ENCODE results near the gene TMEM54.

TMEM54 gene

DNA sequence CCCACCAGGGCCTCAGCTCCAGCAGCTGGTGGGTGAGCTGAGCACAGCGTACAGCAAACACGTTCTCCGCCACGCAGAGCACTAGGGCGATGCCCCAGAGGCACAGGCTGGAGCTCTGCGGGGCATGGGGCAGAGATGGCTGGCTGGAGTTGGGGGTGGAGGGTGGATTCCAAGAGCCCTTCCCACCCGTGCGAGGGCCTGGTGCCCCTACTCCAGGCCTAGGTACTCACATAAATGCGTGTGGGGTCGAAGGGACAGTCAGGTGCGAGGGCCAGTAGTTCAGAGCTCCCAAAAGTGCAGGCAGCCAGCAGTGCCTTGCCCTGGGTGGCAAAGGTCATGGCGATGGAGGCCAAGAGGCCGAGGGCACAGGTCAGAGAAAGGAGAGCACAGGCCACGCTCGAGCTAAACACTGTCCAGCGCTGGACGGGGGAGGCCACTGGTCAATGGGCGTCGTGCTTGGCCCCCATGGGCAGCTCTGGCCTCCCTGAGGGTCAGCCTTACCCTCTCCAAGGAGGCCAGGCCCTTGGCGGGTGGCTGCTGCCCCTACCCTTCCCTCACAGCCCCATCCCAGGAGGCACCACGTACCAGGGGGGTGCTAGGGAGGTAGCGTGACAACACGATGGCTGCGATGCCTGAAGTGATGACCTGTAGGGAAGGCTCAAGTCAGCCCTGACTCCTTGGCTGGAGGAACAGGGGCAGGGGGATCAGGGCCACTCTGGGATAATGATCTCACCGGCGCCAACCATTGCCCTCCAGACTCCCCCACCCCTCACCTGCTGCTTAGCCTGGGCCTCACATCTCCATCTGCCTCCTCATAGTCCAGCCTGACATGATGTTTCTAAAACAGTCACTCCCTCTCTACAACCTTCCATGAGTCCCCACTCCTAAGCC is 5.6 kb downstream of the TMEM54 start:
- H3K27me3 Mint-ChIP-seq (ENCODE audit: low read depth, poor library complexity), result peaks cover 58% of the 10 kb centered on the region
- peaks cover 4% of the 10 kb centered on the region for H3K9me3 Mint-ChIP-seq
- no peak overlapping the region for H3K4me3 Mint-ChIP-seq

DNA sequence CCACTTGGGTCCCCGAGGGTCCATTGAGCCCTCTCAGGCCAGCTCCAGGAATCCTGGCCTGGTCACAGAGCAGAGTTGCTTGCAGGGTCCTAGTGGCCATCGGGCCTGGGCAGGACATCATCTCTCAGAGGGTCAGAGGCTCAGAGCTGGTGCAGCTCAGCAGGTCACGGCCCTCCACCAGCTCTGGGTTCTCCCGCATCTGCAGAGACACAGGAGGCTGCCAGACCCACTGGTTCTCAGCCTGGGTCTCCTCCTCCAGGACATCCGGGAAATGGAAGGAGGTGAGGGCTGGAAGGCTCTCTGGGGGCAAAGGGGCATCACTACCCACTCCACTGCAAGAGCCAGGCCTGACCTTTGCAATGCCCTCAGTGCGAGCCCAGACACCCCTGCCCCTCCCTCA is 6.5 kb downstream of the TMEM54 start:
- TF ChIP-seq, protein P1, sequence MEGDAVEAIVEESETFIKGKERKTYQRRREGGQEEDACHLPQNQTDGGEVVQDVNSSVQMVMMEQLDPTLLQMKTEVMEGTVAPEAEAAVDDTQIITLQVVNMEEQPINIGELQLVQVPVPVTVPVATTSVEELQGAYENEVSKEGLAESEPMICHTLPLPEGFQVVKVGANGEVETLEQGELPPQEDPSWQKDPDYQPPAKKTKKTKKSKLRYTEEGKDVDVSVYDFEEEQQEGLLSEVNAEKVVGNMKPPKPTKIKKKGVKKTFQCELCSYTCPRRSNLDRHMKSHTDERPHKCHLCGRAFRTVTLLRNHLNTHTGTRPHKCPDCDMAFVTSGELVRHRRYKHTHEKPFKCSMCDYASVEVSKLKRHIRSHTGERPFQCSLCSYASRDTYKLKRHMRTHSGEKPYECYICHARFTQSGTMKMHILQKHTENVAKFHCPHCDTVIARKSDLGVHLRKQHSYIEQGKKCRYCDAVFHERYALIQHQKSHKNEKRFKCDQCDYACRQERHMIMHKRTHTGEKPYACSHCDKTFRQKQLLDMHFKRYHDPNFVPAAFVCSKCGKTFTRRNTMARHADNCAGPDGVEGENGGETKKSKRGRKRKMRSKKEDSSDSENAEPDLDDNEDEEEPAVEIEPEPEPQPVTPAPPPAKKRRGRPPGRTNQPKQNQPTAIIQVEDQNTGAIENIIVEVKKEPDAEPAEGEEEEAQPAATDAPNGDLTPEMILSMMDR (IDR thresholded peaks at IDR 0.05), result no peak
- no peak for DNase-seq
- Mint-ChIP-seq H3K27ac (no peak overlapping the region), H3K36me3 (ENCODE audit: low read depth) (no peaks in the 10 kb centered on the region), H3K27me3 (ENCODE audit: low read depth, poor library complexity) (peaks cover 58% of the 10 kb centered on the region), H3K4me1 (peaks cover 18% of the 10 kb centered on the region), H3K4me3 (no peak overlapping the region), H3K9me3 (peaks cover 4% of the 10 kb centered on the region)

More for the DNA sequence above, 5.6 kb downstream of the TMEM54 start:
- Mint-ChIP-seq H3K36me3 (ENCODE audit: low read depth) (no peaks in the 10 kb centered on the region), H3K4me1 (peaks cover 18% of the 10 kb centered on the region), H3K27ac (no peak overlapping the region)
- TF ChIP-seq, protein P1 (IDR thresholded peaks at IDR 0.05), result no peak
- DNase-seq, result no peak

DNA sequence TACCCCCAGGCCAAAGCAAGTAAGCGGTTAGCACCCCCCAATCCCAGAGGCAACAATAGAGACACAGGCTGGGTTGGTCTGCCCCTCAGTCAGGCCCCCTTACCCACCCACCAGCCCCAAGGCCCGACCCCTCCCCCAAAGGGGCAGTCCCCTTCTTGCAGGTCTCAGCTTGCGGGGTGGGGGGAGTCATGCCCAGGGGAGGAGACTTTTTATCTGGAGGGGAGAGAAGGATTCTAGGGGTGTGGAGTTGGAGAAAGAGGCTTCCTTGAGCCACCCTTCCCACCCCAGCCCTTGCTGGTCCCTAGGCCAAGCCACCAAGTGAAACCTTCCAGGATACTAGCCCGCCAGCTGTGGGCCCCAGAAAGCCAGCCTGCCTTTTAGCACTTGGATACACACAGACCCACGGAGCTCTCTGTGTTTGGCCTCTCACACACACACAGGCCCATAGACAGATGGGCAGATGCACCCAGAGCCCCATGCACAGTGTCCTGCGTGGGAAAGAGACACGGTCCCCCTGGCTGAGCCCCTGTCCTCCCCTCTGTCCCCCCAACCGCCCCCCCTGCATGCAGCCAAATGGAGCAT is 7.1 kb downstream of the TMEM54 start:
- Mint-ChIP-seq H3K27me3 (ENCODE audit: low read depth, poor library complexity) (peaks cover 58% of the 10 kb centered on the region), H3K4me3 (peak overlapping the region; percentile 74), H3K36me3 (ENCODE audit: low read depth) (no peaks in the 10 kb centered on the region), H3K4me1 (peaks cover 18% of the 10 kb centered on the region), H3K27ac (no peak overlapping the region), H3K9me3 (peaks cover 4% of the 10 kb centered on the region)
- TF ChIP-seq, protein P1 (IDR thresholded peaks at IDR 0.05), result no peak
- DNase-seq, result no peak

DNA sequence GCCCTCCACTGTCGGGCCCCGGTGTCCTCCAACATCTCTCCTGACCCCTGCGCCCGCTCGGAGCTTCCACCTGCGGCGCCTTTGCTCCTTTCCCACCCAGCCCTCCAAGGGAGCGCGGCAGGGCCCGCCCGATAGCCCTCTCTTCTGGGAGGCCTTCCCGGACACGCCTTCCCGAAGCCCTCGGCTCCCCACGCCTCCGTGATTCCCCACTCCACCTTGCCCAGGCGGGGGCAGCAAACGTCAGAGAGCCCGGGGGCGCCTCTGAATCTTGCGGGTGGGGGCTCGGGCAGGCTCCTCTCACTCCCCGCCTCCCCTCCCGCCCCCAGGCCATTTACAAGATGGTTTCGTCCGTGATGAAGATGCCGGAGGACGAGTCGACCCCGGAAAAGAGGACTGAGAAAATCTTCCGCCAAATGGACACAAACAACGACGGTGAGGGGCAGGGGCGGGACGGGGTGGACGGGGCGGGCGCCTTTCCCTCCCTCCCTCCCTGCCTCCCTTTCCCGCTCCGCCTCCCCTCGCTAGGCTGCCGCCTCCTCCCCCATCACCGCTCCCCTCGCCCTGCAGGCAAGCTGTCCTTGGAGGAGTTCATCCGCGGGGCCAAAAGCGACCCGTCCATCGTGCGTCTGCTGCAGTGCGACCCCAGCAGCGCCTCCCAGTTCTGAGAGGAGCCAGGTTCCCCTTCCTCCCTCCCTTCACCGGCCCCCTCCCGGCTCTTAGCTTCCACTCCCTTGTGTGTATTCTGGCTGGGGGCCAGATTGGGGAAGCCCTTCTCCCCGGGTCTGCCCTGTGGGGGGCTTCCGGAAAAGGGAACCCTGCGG is 7.8 kb downstream of the TMEM54 start:
- Mint-ChIP-seq H3K27me3 (ENCODE audit: low read depth, poor library complexity) (peaks cover 55% of the 10 kb centered on the region), H3K27ac (no peak overlapping the region), H3K4me3 (peak overlapping the region; percentile 74), H3K4me1 (peaks cover 18% of the 10 kb centered on the region), H3K9me3 (peaks cover 4% of the 10 kb centered on the region), H3K36me3 (ENCODE audit: low read depth) (no peaks in the 10 kb centered on the region)
- peak; percentile 63 for DNase-seq
- TF ChIP-seq, protein P1 (IDR thresholded peaks at IDR 0.05), result peak; percentile 13

DNA sequence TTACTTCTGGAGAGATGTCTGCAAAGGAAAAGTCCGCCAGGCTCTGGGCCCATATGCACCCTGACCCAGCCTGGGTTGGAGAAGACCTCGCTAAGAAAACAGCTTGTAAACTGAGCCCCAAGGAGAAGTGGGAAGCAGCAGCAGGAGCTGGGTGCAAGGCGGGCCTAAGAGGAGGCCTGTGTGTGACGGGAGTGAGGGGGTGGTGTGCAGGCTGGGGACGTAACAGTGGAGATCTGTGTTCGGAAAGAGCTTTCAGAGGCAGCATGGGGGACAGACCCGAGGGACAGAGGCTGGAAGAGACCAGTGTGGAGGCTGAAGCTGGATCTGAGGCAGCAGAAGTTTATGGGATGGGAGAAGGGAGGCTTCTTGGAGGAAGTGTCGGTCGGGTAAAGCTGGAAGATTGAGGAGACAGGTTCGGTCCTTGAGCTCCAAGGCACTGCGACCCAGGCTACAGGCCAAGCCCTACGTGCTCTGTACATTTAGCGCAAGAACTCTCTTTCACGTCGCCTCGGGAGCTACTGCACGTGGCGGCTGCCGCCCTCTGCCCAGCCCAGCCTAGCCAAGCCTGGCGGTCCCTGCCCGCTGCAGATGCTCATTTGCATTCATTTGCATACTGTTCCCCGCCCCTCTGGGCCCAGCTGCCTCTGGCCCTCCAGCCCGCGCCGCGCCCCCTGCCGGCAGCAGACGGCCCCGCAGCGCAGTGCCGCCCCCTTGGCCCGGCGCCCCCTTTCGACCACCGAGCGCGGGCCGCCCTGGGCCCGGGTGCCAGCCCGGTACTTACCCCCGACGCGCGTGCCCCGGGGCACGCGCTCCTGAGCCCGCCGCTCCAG is 8.6 kb downstream of the TMEM54 start:
- H3K9me3 Mint-ChIP-seq, result peaks cover 4% of the 10 kb centered on the region
- peaks cover 16% of the 10 kb centered on the region for H3K4me1 Mint-ChIP-seq
- H3K27me3 Mint-ChIP-seq (ENCODE audit: low read depth, poor library complexity), result peaks cover 60% of the 10 kb centered on the region
- H3K4me3 Mint-ChIP-seq, result peak overlapping the region; percentile 74
- no peaks in the 10 kb centered on the region for H3K36me3 Mint-ChIP-seq (ENCODE audit: low read depth)
- TF ChIP-seq, protein P1 (IDR thresholded peaks at IDR 0.05), result peak; percentile 56
- H3K27ac Mint-ChIP-seq, result no peak overlapping the region
- DNase-seq, result peak; percentile 74
